ENCODE measurements around the gene WDFY3.

Gene WDFY3

DNA sequence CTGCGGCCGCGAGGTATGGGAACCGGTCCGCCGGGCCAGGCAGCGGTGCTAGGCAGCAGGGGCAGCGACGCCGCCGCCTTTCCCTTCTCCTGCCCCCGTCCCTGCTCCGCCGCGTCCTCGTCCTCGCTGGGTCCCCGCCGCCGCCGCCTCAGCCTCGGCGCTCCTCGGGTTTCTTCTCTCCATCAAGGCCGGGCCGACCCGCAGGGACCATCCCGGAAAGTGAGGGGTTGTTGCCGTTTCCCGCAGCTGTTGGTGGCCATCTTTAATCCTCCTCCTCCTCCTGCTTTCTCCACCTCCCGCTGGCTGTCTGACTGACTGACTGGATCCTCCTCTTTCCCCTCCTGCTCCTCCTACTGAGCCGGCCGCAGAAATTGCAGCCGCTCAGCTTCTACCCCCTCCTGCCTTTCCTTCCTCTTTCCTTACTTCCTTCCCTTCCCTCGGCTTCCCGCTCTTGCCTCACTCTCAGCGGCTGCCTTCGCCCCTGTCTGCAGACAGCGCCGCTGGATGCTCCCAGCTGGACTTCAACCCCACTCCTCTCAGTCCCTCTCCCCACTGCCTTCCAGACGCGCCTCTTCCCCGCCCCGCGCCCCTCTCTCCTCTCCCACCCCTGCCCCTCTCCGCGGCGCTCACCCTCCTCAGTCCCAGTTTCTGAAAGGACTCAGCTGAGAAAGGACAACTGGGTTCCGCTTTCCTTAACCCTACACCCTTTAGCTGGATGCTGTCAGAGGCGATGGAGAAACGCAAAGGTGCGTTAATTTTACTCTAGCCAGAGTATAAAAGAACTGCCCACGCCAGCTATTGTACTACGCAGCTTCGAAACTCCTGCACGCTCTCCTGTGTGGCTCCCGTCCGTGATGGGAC is at the start of gene WDFY3:
TSS of gene WDFY3 (minus strand) at position 309 of the 861 bp plus-strand sequence. CDS start 106,099 bp downstream, outside the sequence.
- DNase-seq (ENCODE audit: low read depth in 2 of 2): no peak

DNA sequence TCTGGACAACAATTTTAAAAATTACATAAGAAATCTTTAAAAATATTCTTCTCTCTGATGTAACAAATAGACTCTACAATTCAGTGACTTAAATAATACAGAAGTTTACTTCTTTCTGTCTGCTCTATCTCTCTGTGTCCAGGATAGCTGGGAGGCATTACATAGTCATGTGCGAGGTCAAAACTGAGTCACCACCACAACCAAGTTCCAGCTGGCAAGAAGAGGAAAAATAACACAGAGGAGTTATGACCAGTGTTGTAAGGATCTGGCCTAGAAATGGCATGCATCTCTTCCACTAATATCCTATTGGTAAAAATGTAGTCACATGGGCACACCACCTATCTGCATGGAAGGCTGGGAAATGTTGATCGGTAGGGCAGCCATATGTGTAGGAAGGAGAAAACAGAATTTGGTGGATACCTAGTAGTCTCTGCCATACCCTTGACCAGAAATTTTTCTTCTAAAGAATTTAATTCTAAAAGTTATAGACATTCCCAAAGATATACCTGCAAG is 39.4 kb upstream of the WDFY3 start:
- DNase-seq (ENCODE audit: low read depth in 2 of 2): no peak

- no peak for DNase-seq (ENCODE audit: low read depth in 2 of 2)
These were observed 33.9 kb upstream of the WDFY3 start for GRCh38 chr4:85000343-85000742.

GRCh38 chr4:84995386-84995785 is 28.9 kb upstream of the WDFY3 start:
- DNase-seq (ENCODE audit: low read depth in 2 of 2): no peak

- no peak for DNase-seq (ENCODE audit: low read depth in 2 of 2)
These were observed 27.8 kb upstream of the WDFY3 start for GRCh38 chr4:84994280-84994679.

DNA sequence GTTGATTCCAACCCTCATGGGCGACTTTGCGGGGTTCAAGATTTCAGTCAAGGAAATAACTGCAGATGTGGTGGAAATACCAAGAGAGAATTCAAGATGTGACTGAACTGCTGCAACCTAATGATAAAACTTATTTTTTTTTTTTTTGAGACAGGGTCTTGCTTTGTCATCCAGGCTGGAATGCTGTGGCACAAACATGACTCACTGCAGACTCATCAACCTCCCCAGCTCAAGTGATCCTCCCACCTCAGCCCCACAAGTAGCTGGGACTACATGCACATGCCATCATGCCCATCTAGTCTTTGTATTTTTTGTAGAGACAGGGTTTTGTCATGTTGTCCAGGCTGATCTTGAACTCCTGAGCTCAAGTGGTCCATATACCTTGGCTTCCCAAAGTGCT is 19.5 kb upstream of the WDFY3 start:
- DNase-seq (ENCODE audit: low read depth in 2 of 2): no peak

DNA sequence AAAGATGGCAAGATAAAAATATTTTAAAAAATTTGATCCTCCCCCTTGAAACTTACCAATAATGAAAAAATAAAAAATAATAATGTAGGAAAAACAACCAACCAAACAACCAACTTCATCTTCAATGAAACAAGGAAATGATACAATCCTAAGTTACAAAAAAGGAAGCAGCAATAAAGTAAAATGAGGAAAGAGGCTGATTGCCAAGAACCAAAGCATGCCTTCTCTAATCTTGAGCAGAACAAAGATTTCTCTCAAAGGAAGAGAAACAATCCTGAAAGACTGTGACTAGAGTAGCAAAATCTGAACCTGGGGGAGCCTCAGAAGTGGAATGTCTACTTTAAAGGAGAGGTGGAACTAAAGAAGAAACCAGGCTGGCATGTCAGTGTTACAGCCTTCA is 10.9 kb upstream of the WDFY3 start:
- DNase-seq (ENCODE audit: low read depth in 2 of 2): no peak

- DNase-seq (ENCODE audit: low read depth in 2 of 2): no peak
These were observed 7.4 kb upstream of the WDFY3 start for GRCh38 chr4:84973856-84974255.

DNA sequence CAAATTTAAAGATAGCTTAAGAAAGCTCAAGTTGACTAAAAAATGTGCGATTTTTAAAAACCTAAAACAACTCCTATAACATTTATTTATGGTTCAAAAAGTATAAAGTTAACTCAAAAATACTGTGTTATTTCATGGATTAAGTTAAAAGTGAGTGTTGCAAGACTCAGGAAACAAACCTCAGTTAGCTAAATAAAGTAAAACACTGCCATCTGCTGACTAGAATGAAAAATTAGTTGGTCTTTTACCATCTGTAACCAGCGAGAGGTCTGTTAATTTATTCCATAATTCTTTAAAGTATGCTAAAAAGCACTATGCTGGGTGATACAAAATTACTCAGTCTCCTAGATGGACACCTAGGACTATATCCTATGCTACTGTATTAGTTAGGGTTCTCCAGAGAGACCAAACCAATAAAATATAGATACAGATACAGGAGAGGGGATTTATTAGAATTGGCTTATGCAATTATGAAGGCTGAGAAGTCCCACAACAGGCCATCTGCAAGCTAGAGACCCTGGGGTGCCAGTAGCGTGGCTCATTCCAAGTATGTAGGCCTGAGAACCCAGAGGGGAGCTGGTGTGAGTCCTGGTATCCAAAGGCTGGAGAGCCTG is 4.9 kb upstream of the WDFY3 start:
- no peak for DNase-seq (ENCODE audit: low read depth in 2 of 2)

- DNase-seq (ENCODE audit: low read depth in 2 of 2): no peak
These were observed 2.4 kb upstream of the WDFY3 start for GRCh38 chr4:84968925-84969324.

DNA sequence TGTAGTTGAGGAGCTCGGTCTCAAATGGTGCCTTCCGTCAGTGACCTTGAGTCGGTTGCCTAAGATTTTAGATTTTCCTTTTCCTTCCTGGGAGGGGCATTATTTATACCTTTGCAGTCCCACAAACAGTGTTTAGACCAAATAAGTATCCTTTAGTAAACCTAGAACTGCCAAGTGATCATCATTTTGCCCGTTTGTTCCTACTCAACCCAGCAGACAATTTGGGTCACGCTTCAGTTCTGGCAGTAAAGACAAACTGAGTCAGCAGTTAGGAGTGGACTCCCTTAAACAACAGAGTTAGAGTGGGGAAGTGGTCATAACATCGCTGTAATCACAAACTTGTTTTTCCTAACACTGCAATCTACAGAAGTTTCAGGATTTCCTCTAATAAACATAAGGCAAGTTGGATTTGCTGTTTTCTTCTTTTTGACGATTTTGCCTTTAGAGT is 777 bp upstream of the WDFY3 start:
- no peak for DNase-seq (ENCODE audit: low read depth in 2 of 2)

DNA sequence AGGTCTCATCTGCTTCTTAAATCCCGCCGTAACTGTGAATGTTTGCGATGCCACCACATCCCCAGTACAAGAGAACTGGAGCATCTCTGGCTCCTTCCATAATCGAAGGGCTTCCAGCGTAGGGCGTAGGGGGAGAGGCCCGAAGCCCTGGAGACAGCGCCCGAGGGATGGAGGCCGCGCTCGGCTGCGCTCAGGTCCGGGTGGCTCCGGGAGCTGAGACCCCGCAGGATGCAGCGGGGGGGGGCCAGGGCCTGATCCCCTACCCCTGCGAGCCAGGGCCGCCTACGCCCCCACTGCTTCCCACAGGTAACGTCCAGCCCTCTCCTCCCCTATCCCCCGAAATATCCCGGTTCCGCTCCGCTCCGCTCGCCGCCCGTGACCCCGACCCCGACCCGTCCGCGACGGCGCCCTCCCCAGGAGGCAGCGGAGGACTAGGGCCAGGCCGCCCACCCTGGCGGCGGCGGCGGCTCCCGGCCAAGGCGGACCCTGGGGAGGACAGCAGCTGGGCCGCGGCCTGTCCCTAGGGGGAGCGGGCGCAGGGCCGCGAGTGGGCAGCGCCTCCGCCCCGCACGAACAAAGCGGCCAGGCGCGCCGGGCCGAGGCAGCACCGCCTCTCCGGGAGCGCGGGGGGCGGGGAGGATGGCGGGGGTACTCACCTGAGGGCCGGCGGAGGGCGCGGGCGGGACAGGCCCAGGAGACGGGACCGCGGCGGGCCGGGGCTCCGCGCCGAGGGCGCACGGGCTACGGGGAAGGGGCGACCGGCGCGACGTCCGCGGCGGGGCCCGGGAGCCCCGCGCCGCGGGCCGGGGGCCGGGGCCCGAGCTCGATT is 723 bp downstream of the WDFY3 start:
- no peak for DNase-seq (ENCODE audit: low read depth in 2 of 2)

DNA sequence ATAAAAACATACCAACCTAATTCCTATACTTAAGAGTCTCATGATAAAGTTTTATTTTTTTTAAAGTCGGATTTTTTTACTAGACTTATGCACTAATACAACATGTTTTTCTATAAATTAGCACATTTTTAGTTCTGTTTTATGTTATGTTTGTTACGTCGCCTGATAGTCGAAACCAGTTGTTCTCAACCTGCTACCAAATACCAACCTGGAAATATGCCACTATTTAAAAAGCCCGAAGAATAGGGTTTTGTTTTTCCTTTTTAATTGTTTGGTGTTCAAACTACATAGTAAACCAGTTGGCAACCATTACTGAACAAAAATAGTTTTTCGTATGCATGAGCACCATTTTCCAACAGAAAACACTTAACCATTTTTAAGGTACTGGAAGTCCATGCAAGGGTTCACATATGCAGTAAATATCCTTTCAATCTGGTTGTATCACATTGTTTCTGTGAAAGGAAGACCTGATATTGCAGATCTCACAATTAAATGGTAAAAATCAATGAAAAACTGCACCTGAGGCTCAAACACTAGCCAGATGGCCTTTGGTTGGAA is 1.4 kb downstream of the WDFY3 start:
- no peak for DNase-seq (ENCODE audit: low read depth in 2 of 2)

DNA sequence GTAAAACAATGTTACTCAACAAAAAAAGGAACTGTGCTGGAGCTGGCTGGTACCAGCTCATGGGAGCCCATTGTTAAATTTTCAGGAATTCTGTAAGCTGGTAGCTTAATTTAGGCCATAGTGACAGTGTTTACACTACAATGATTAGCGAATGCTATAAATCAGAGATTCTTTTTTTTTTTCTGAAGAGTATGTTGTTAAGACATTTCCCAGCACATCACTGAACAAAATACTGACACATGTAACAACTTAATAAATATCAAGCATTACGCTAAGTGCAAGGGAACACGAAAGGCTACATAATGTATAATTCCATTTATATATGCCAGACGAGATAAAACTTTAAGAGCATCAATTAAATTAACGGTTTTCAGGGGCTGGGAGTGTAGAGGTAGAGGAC is 4.4 kb downstream of the WDFY3 start:
- no peak for DNase-seq (ENCODE audit: low read depth in 2 of 2)

- DNase-seq (ENCODE audit: low read depth in 2 of 2): no peak
These were observed 8.1 kb downstream of the WDFY3 start for GRCh38 chr4:84958434-84958833.

- no peak for DNase-seq (ENCODE audit: low read depth in 2 of 2)
These were observed 8.7 kb downstream of the WDFY3 start for GRCh38 chr4:84957514-84958420.

- no peak for DNase-seq (ENCODE audit: low read depth in 2 of 2)
These were observed 10.5 kb downstream of the WDFY3 start for GRCh38 chr4:84956014-84956413.

GRCh38 chr4:84954982-84955567 is 11.4 kb downstream of the WDFY3 start:
- DNase-seq (ENCODE audit: low read depth in 2 of 2): no peak

DNA sequence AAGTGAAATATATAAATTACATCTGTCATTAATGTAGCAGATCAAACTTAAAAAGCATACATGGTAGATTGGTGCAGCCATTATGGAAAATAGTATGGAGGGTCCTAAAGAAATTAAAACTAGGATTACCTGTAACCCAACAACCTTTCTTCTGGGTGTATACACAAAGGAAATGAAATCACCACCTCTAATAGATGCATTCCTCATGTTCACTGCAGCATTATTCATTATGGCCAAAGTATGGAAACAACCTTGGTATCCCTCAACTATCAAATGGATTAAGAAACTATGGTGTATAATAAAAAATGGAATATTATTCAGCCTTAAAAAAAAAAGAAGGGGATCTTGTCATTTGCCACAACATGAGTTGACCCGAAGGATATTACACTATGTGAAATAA is 13.7 kb downstream of the WDFY3 start:
- DNase-seq (ENCODE audit: low read depth in 2 of 2): no peak

GRCh38 chr4:84952004-84952403 is 14.5 kb downstream of the WDFY3 start:
- DNase-seq (ENCODE audit: low read depth in 2 of 2): no peak

All from stimulated activated CD8-positive, alpha-beta memory T cell treated with anti-CD3 and anti-CD28 coated beads, Interleukin-15, amount 100 ng/mL, for 48 hours (primary cell).